Measurements from ENCODE around the gene DLX2.

The DLX2 gene

DNA sequence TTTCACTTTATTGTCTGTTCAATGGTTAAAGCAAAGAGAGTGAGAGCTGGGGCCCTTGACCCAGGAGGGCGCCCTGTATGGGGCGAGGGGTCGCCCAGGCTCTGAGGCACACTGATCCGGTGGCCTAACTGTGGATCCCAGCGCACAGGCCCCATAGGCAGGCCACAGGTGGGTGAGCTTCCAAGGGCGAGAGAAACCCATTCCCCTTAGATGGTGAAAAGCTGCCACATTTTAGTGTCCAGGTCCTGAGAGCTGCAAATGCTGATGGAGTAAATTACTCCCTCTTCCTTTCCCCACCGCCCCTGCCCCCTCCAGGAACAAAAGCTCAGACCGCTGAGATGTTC, 5.9 kb upstream of the DLX2 start:
- DNase-seq (ENCODE audit: insufficient read length, low spot score) (no peak), FAIRE-seq (no peak)

DNA sequence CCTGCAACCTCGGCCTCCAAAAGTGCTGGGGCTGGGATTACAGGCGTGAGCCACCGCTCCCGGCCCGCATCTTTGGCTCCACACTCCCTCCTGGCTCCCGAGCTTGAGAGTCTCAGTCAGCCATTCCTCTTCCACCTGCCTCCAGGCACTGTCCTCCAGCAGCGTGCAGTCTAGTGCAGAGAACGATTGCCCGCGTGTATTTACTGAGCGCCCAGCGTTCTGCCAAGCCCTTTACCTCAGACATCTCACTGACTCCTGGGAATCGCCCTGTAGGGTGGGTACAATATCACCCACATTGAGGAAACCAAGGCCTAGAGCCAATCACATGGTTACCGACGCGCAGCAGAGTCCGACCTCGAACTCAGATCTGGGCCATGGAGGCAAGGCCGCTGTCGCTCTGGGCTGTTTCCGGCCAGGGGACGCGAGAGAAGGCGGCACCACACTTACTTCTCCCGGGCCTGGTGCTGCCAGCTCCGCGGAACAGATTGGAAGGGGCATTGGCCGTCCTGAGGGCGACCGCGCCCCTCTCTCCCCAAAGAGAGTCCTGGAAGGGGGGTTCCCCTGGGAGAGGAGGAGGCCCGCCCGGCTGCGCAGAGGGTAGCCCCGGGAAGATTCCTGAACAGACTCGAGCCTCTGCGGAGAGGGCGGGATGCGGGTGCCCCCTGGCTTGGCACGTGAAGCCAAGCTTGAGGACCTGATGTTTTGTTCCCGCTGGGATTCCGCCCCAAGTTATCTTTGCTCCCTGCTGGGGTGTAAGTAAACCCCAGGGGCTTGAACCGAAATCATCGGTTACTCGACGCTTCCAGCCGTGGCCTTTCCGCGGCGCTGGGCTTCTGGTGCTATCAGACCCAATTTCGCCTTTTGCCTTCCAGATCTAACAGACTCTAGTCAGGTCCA, 5.2 kb upstream of the DLX2 start:
- FAIRE-seq (no peak), DNase-seq (ENCODE audit: insufficient read length, low spot score) (no peak)

DNA sequence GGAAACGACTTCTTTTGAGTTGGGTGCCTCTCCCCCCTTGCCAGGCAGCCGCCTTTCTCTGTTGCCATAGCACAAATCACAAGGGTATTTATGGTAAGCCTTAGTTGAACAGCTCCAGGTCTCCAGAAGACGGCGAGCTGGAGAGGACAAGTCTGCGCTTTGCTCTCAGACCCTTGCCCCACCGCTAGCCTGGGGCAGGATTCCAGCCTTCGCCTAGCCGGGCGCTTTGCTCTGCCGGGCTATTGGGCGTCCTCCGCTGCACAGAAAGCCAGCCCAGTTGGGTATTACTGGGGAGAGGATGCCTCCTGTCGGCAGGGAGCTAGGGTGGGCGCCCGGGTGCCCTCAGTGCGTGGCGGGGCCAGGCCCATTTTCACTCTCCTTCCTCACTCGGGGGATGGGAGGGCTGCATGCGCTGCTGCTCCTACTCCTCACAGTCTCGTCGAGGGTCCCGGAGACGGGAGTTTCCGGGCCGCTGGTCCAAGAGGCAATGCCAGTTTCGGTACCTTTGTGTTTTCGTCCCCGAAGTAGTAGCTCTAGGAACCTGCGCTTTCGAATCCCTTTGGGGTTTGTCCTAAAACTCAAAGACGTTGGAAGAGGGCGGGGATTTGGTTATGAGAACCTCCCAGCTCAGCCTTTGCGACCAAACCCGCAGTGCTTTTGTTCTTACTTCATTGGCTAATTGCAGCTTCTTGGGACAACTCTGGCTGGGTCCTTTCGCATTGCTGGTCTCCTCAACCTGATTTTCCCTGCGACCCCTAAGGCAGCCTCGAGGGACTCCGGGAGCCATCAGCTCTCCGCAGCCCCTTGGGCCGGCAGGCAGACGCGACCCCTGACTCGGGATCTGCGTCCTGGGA, 3.6 kb upstream of the DLX2 start:
- DNase-seq (ENCODE audit: insufficient read length, low spot score) (peak; percentile 67), FAIRE-seq (peak; percentile 9)

DNA sequence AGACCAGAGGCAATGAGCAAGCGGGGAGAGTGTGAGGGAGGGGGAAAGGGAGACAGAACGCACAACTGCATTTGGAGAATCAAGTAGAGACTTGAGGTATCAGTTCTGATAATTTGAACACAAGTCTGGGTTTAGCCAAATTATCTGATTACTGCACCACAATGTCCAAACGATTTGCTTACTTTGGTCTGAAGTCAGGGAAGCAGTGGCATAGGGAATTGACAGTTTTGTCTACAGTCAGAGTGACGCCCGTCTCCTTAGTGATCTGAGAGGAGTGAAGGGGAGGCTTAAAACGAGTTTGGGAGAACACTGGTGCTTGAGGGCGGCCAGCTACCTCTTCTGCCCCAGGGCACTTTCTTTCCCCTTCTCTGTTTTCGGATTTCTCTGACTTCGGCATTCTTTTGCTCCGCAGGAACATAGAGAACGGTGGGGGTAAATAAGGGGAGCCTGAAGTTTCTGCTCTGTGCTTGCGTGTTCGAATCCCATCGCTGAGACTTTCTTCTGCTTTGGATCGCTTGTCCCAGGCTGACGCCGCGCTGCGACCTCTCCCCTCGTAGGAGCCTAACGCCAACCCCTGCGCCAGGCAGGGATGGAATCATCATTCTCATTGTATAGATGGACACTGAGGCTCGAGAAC, 2.9 kb upstream of the DLX2 start:
- DNase-seq (ENCODE audit: insufficient read length, low spot score) = no peak
- FAIRE-seq = no peak

DNA sequence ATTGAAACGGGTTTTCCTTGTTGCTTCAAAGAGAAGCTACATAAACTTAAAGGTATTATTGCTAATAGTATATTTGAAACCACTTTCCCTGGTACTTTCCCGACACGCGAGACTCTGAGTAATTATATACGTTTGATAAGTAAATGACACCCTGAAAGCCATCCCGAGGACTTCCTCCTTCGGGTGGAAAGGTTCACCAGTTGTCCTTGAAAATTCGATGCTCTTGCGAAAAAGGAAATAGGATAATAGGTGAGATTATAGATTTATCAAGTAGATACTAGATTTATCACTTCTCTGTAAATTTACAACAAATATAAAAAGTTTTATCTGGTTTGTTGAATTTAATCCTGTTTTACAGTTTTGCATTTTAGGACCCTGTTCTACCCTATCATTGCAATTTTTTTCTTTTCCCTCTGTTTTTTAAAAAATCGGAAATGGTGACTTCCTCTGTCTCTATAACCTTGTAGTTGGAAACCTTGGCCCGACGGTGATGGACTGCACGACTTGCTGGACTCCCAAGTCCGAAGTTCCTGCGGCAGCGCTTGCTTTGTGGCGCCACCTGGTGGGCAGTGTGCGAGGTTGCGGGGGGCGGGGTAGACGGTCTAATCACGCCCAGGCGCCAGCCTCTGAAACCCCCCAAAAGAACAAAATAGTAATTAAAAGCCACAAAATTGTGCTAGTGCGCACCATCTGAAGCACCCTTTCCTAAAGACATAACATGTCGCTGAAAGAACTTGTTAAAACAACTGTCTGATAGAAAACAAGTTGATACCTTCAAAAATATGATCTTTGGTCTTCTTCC, 972 bp upstream of the DLX2 start:
- peak; percentile 83 for DNase-seq (ENCODE audit: insufficient read length, low spot score)
- FAIRE-seq = peak; percentile 28

DNA sequence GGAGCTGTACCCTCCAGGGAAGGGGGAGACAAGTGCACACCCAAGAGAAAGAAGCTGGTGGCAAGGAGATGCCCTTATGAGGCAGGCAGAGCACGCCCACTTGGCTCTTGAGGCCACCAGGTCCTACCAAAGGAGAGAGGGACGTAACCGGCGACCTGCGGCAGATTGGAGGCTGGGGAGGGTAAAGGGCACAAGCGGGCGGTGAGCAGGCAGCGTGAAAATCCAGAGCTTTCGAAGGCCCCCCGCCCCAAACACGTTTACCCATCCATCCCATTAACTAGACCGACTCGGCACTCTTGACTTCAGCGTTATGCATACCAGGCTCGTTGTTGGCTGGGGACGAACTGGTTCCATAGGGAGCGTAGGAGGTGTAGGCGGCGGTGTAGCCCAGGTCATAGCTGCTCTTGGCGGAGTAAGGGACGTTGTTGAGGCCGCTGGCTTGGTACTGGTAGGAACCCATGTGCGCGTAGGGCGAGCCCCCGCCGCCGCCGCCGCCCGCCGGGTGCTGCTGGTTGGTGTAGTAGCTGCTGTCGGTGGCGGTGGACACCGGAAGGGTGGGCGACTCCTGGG, 794 bp downstream of the DLX2 start:
- FAIRE-seq = no peak
- no peak for DNase-seq (ENCODE audit: insufficient read length, low spot score)

DNA sequence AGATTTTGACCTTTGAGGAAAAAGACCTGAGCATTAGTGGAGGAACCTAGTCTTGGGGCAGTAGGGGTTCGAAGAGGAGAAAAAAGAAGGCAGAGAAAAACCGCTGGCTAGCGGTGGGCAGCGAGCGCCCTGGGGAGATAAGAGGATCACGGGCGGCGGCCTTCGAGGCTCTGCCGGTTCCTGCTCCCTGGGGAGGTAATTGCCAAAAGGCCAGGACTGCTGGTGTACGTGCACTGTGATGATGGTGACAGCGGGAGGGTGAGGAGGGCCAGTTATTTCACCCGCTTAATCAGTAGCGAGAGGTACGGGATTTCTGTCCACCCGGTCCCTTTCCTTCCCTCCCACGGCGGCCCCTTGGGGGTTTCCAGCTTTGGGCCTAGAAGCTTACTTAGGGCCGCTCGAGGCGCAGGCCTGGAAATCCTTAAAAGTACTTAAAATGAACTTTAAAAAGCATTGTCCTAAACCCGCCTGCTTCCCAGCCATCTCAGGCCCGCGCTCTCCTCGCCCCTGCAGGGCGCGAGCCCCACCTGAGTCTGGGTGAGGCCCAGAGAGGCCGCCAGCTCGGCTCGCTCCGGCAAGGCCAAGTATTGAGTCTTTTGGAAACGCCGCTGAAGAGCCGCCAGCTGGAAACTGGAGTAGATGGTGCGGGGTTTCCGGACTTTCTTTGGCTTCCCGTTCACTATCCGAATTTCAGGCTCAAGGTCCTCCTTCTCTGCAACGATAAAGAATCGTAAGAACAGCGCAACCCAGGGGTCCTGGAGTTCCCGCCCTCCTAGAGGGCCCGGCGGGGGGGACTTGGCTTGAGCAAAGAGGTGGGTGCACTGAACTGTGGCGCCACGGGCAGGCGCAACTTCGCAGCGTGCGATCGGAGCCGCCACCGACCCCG, 1.5 kb downstream of the DLX2 start:
- no peak for FAIRE-seq
- no peak for DNase-seq (ENCODE audit: insufficient read length, low spot score)

DNA sequence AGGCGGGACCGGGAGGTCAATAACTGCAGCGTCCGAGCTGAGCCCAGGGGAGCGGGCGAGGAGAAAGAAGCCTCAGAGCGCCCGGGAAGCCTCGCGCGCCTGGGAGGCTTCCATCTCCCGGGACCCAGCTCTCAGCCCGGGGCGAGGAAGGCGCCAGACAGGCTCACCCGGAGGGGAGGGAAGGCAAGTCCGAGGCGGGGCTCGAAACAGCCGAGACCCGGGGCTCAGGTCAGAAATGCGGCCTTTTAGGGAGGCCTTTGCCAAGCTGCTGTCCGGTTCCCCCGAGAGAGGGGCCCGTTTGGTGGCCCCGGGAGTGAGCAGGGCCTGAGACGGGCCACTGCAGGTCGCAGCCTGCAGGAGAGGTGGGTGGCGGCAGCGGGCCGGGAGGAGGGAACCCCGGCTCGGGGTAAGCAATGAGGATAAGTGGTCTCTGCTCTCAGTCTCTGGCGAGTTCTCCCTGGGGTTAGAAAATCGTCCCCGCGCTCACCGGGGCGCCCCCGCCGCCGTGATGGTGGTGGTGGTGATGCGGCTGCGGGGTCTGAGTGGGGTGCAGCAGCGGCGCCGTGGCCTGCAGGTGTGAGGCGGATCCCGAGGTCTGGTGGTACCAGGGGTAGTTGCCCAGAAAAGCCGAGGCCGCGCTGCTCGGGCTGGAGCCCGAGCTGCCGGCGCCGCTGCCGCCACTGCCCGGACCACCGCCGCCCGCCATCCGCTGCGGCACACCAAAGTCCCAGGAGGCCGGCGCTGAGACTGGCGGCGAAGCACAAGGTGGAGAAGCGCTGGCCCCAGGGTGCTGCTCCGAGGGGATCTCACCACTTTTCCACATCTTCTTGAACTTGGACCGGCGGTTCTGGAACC, 2.4 kb downstream of the DLX2 start:
- no peak for FAIRE-seq
- no peak for DNase-seq (ENCODE audit: insufficient read length, low spot score)

DNA sequence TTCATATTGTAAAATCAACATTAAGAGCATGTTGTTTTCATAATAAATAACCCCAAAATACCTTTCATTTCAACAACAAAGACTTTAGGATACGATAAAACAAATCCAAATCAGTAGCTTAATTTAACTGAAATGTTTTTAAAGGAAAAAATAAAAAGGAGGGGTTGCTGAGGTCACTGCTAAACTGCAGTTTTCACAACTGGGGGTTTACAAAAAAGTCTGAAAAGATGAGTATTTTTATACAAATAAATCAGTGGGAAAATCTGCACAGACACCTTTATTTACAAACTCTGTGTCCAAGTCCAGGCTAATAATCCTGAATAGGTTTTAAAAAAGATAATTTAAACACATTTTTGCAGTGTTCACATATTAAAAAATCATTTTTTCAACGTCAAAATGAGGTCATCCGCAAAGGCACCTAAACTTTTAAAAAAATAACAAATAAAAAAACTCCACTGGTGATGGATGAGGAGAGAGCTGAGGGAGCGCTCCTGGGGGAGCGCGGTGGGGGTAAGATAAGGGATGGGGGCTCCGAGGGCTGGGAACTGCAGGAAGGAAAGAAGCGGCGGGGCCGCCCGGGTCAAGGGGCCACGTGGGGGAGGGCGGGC, 3.1 kb downstream of the DLX2 start:
- DNase-seq (ENCODE audit: insufficient read length, low spot score) (no peak), FAIRE-seq (no peak)

DNA sequence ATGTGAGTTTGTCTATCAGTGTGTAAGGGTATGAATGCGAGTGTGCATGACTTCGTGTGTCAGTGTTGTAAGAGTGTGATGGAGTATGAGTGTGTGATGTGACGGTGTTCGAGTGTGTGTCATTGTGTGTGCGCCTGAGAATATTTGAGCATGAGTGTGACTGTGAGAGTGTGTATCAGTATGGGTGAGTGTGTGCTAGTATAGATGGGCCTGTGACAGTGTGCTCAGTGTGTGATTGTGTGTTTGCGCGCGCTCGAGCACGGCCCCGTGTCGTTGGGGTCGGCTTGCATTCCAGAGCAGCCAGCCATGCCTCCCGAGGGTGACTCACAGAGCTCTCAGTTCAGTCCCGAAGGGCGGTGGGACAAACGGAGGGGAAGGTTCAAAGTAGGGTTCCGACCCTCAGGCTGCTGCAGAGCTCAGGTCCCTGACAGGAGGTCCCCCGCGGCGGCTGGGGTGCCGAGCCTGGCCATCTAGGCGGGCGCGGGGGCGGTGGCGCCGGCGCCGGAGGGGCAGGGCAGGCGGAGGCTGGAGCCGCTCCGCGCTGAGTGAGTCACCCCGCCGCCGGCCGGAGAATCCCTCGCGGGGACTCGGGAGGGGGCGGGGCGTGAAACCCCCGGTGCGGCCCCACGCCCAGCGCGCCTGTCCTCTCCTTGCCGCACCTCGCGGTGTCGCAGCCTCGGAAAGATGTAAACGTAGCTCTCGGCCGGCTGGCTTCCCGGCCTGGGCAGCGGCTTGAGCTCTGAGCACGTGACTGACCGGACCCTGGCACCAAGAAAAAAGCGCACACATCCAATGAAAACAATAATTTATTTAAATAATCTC, 3.8 kb downstream of the DLX2 start:
- DNase-seq (ENCODE audit: insufficient read length, low spot score) = peak; percentile 73
- peak; percentile 93 for FAIRE-seq

DNA sequence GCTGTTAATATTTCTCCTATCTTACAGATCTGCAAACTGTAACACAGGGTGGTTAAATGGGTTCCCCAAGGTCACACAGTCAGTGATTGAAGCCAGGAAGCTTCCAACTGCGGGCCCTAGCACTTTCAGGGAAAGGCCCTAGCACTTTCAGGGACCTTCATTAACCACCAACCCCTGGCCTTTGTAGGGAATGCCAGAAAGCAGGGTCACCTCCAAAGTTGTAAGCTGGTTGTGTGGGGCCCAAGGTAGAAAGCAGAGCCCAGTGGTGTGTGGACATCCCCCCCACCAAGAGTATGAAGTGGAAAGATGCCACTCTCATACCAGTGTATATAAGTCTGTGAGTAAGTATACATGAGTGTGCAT, 4.4 kb downstream of the DLX2 start:
- no peak for DNase-seq (ENCODE audit: insufficient read length, low spot score)

DNA sequence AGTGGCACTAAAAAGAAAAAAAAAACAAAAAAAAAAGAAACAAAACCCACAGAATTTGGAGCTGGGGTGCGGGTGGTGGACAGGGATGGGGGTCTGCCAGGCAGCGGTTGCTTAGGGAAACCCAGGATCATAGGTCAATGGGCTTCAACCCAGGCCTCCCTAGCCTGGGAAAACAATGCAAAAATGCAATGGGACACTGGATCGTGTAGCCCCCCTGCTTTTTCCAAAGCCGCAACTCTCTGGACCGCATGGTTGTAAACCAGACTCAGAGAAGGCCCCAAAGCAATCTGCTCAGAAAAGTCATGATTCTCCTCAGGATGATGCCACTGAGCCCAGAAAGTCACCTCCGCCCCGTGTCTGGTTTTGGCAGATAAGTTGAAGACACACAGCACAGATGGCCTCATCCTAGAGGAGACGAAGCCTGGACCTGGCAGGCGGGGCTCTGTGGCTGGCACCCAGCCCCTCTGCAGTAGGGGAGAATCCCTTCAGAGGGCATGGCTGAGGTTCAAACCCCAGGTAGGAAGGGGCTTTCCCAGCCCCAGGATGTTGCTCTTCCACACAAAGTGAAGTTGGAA, 5.1 kb downstream of the DLX2 start:
- DNase-seq (ENCODE audit: insufficient read length, low spot score) (no peak), FAIRE-seq (no peak)

More for the DNA sequence above, 4.4 kb downstream of the DLX2 start:
- no peak for FAIRE-seq

DNA sequence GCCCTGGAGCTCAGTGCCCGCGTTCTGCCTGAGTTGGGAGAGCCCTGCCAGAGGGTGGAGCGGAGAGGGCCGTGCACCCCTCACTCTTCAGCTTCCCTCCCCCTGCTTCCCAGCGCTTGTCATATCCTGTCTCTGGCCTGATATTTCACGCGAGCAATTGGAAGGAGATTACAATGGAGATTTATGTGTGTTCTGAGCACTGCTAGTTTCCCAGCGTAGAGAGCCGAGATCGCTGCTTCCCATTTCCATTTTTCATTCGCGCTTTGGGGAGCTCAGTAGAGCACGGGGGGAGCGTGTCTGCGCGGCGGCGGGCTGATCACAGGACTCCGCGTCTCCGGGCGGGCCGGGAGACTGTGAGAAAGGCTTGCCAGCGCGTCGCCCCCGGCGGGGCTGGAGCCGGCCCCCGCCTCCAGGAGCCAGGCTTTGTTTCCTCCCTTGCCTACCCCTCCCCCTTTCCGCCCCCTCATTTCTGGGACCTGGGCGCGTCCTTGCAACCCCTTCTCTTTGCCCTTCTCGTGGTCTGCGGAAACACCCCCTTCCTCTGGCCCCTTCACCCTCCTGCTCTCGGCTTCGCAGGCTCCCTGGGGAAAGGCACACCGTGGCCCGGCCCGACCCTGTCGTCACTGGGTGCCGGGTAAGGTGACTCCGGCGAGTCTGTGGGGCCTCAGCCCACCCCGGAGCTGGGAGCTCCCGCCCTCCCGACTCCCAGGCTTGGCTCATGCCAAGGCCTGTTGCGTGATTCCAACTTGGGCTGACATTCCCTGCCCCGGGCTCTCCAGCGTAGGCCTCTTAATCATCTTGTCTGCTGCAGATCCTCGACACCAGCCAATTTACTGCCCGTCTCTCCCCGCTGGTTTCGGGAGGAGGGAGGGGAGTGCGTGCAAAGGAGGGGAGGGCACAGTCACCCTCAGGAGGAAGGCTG, 5.8 kb downstream of the DLX2 start:
- DNase-seq (ENCODE audit: insufficient read length, low spot score) = peak; percentile 72
- FAIRE-seq = peak; percentile 78

DNA sequence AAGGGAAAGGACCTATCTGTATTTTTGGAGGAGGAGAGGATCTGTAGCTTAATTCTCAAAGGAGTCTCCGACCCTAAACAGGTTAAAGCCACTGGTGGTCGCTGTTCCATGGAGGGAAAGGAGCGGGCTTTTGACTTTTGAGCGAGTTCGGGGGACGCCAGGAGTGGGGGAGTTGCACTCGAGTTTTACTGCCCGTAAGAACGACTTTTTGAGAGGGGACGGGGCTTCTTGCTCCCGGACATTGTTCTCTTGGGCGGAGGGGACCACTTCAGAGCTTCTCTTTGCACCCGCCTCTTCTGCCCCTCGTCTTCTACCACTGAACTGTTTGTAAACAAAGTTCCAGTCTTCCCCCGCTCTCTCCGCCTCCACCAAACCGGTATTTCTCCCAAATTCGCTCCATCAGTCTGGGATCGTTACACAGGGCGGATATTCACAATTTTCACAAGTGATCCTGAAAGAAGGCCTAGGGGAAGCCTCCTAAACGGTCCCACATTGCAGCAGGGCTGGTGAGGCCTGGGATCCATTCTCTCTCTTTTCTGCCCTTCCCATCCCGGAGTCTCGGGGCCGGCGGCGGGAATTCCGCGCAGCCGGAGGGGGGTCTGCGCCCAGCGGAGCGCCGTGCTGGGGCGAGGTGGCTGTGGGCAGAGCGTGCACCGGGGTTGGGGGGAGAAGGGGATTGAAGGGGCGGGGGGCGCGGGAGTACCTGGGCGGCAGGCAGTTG, 6.6 kb downstream of the DLX2 start:
- no peak for FAIRE-seq
- DNase-seq (ENCODE audit: insufficient read length, low spot score) = no peak
